ENCODE results near the gene MECR.

DNA sequence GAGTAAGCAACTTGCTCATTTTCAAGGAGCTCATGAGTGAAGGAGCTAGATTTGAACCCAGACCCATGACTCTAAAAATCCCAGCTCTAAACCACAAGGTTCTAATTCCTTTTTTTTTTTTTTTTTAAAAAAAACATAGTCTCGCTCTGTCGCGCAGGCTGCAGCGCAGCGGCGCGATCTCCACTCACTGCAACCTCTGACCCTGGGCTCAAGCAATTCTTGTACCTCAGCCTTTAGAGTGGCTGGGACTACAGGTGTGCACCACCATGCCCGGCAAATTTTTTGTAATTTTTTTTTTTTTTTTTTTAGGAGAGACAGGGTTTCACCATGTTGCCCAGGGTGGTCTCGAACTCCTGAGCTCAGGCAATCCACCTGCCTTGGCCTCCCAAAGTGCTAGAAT is 62.8 kb downstream of the MECR start:
- no peak for TF ChIP-seq CTCF (conservative IDR thresholded peaks at IDR 0.05; ENCODE audit: low read depth in 2 of 2)
- TF ChIP-seq EZH2phosphoT487 (IDR thresholded peaks at IDR 0.05; ENCODE audit: unreplicated experiment) = no peak
- TF ChIP-seq CREB1 (CRISPR knock-in tag; IDR thresholded peaks at IDR 0.05; ENCODE audit: low read depth) = no peak
